ENCODE results near the gene KCNJ18. TPM values are rescaled to one million over a fixed set of nuclear protein-coding genes. Genes with fewer than 3 reads are reported as not detected.
"Not testable (repeated sequence)": the region's sequence is repeated elsewhere in the genome, so short reads cannot be mapped to it uniquely, and the experiment has no call there.

Gene KCNJ18
- total RNA-seq, 1 donor from 2014 or later, result not detected

- ATAC-seq; intact Hi-C loops (cut with DNase I); H3K36me3 ChIP-seq; H3K27ac ChIP-seq; H3K4me3 ChIP-seq; H3K9me3 ChIP-seq; DNase-seq; H3K4me1 ChIP-seq; H3K27me3 ChIP-seq (ENCODE audit: low read depth): not testable (repeated sequence)
Observed at GRCh38 chr17:21666711-21667412, 25.5 kb upstream of the KCNJ18 start.

DNA sequence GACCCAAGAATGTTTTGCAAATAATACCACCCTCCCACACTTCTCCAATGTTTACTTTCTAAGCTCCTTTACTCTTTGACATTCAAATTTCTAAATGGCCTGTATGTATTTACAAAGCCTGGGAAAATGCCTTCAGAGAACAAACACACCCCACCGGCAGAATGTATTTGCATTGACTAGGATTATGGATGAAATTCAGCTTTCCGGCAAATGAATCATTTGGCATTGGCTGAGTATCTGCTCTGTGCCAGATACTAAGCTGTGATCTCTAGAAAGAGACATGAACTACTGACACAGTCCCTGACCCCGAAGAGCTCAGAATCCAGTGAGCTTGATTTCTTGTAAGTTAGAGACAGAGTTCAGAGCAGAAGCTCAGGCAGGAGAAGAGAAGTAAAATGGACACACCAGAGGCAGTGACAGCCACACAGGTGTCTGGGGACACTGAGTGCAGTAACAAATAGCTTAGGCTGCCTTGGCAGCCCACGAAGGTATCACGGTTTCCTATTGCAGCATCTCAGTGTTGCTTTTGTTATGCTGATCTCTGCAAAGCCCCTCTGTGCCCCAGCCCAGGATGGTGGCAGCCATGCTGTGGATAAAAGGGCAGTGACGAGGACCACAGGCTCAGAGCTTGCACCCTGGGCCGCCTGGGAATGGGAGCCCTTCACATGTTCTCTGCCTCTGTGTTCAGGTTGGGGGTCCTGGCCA is 24.8 kb upstream of the KCNJ18 start:
- H3K4me3 ChIP-seq; H3K4me1 ChIP-seq; H3K27me3 ChIP-seq (ENCODE audit: low read depth); H3K36me3 ChIP-seq; H3K9me3 ChIP-seq; H3K27ac ChIP-seq; DNase-seq; ATAC-seq; intact Hi-C loops (cut with DNase I): not testable (repeated sequence)

GRCh38 chr17:21668118-21668488 is 24.2 kb upstream of the KCNJ18 start:
- H3K27me3 ChIP-seq (ENCODE audit: low read depth); H3K4me3 ChIP-seq; intact Hi-C loops (cut with DNase I); H3K4me1 ChIP-seq; H3K27ac ChIP-seq; DNase-seq; H3K9me3 ChIP-seq; H3K36me3 ChIP-seq; ATAC-seq: not testable (repeated sequence)

- H3K27me3 ChIP-seq (ENCODE audit: low read depth); H3K9me3 ChIP-seq; intact Hi-C loops (cut with DNase I); H3K4me1 ChIP-seq; H3K36me3 ChIP-seq; DNase-seq; ATAC-seq; H3K4me3 ChIP-seq; H3K27ac ChIP-seq: not testable (repeated sequence)
Observed at GRCh38 chr17:21668746-21669508, 23.4 kb upstream of the KCNJ18 start.

- not testable (repeated sequence) for DNase-seq
Observed at GRCh38 chr17:21669616-21670360, 22.5 kb upstream of the KCNJ18 start.

GRCh38 chr17:21670361-21671155 is 21.8 kb upstream of the KCNJ18 start:
- H3K4me1 ChIP-seq; intact Hi-C loops (cut with DNase I); H3K9me3 ChIP-seq; H3K4me3 ChIP-seq; DNase-seq; H3K27ac ChIP-seq; H3K36me3 ChIP-seq; H3K27me3 ChIP-seq (ENCODE audit: low read depth): not testable (repeated sequence)
- peak in 1 of 2 donors; percentile 43 for ATAC-seq

More at GRCh38 chr17:21669616-21670360, 22.5 kb upstream of the KCNJ18 start:
- H3K4me1 ChIP-seq; ATAC-seq; H3K4me3 ChIP-seq; H3K9me3 ChIP-seq; intact Hi-C loops (cut with DNase I); H3K27ac ChIP-seq; H3K27me3 ChIP-seq (ENCODE audit: low read depth); H3K36me3 ChIP-seq: not testable (repeated sequence)

DNA sequence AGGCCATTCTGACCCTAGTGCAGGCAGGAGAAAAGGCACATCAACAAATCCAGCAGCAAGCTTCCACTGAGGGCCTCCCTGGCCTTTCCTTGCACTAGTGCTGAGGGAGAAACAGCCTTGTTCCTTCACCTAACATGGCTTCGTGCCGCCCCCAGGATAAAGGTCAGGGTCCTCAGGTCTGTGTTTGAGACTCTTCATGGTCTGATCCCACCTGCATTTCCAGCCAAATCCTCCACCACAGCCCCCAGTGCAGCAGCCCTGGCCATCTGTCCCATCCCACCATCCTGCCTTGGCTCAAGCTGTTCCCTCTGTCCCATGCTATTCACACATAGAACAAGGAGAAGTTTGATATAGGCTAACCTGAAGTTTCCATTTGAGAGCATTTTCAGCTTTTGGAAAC is 20.9 kb upstream of the KCNJ18 start:
- H3K4me3 ChIP-seq; intact Hi-C loops (cut with DNase I); ATAC-seq; DNase-seq; H3K36me3 ChIP-seq; H3K9me3 ChIP-seq; H3K27me3 ChIP-seq (ENCODE audit: low read depth); H3K27ac ChIP-seq; H3K4me1 ChIP-seq: not testable (repeated sequence)

GRCh38 chr17:21671871-21672270 is 20.5 kb upstream of the KCNJ18 start:
- DNase-seq; ATAC-seq; H3K4me3 ChIP-seq; H3K4me1 ChIP-seq; H3K9me3 ChIP-seq; H3K27ac ChIP-seq; intact Hi-C loops (cut with DNase I); H3K27me3 ChIP-seq (ENCODE audit: low read depth); H3K36me3 ChIP-seq: not testable (repeated sequence)

GRCh38 chr17:21673451-21674241 is 18.7 kb upstream of the KCNJ18 start:
- H3K4me1 ChIP-seq; intact Hi-C loops (cut with DNase I); H3K36me3 ChIP-seq; H3K9me3 ChIP-seq; H3K4me3 ChIP-seq; H3K27me3 ChIP-seq (ENCODE audit: low read depth); DNase-seq; ATAC-seq; H3K27ac ChIP-seq: not testable (repeated sequence)
